ENCODE measurements around the gene MCAT.

DNA sequence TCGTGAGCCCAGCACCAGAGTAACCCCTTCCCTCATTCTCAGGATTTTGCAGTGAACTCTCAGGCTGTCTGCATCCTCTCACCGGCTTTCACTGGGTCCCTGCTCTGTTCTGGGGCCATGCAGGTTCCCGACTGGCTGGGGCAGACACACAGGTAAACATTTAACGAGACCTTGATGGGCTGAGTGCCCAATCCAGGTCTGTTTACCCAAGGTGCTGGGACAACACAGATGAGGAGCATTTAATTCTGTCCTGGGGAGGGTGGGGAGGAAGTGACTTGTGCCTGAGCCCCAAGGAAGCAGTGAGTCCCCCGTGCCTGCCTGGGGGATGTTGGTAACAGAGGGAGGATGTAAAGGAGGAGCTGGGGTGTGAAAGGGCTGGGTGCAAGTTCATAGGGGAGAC lies 28.2 kb downstream of the MCAT start:
- TF ChIP-seq, protein P1, sequence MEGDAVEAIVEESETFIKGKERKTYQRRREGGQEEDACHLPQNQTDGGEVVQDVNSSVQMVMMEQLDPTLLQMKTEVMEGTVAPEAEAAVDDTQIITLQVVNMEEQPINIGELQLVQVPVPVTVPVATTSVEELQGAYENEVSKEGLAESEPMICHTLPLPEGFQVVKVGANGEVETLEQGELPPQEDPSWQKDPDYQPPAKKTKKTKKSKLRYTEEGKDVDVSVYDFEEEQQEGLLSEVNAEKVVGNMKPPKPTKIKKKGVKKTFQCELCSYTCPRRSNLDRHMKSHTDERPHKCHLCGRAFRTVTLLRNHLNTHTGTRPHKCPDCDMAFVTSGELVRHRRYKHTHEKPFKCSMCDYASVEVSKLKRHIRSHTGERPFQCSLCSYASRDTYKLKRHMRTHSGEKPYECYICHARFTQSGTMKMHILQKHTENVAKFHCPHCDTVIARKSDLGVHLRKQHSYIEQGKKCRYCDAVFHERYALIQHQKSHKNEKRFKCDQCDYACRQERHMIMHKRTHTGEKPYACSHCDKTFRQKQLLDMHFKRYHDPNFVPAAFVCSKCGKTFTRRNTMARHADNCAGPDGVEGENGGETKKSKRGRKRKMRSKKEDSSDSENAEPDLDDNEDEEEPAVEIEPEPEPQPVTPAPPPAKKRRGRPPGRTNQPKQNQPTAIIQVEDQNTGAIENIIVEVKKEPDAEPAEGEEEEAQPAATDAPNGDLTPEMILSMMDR (IDR thresholded peaks at IDR 0.05) = no peak
- TF ChIP-seq POLR2A (IDR thresholded peaks at IDR 0.05) = no peak

Measured in adrenal gland (tissue), 5 donors.